Heart right ventricle (tissue), 16 donors: Measurements from ENCODE around the gene YIPF5. TPM values are rescaled to one million over a fixed set of nuclear protein-coding genes. Genes with fewer than 3 reads are reported as not detected.

Experiments
- ATAC-seq, 8 donors: fragments of 200-7000 bp; cut with Tn5 transposase; one replicate each; pipeline ENCODE4 v1.9.1; 2020; ENCODE audit warnings: mild to moderate bottlenecking in 8 of 8, moderate library complexity in 8 of 8, moderate number of reproducible peaks in 1 of 8
- DNase-seq, 2 donors: peaks; one replicate each; pipeline ENCODE4 v3.0.0-alpha.2; 2020
- H3K27ac ChIP-seq, 10 donors: fragments of 200-600 bp; sonication (generic) in 2 of 10; one replicate each; pipeline versions ENCODE4 v1.5.0 to v1.8.0; 2020 to 2022; ENCODE audit warnings: mild to moderate bottlenecking in 3 of 10
- H3K27me3 ChIP-seq, 7 donors: fragments of 200-600 bp; one replicate each; pipeline ENCODE4 v1.8.0; 2021 to 2022; ENCODE audit warnings: mild to moderate bottlenecking in 2 of 7
- H3K36me3 ChIP-seq, 9 donors: fragments of 200-600 bp; sonication (generic) in 1 of 9; one replicate each; pipeline versions ENCODE4 v1.5.0 to v1.8.0; 2020 to 2022; ENCODE audit warnings: mild to moderate bottlenecking in 2 of 9
- H3K4me1 ChIP-seq, 9 donors: fragments of 200-600 bp; sonication (generic) in 1 of 9; one replicate each; pipeline versions ENCODE4 v1.5.0 to v1.8.0; 2020 to 2022; ENCODE audit warnings: mild to moderate bottlenecking in 4 of 9
- H3K4me3 ChIP-seq, 10 donors: fragments of 200-600 bp; sonication (generic) in 2 of 10; one replicate each; pipeline versions ENCODE4 v1.5.0 to v1.8.0; 2020 to 2022; ENCODE audit warnings: mild to moderate bottlenecking in 7 of 10, moderate library complexity in 2 of 10
- H3K9me3 ChIP-seq, 11 donors: fragments of 200-600 bp in 10 of 11; sonication (generic) in 2 of 11; one replicate each; pipeline versions ENCODE4 v1.5.0 to v1.8.0; 2013 to 2022; ENCODE audit warnings: mild to moderate bottlenecking in 2 of 11, control low read depth in 1 of 11, moderate library complexity in 1 of 11
- WGBS, 2 donors: extraction: QIAGEN DNeasy Blood & Tissue Kit; methylation state at CpG; one replicate each; pipeline ENCODE4 v1.1.7; 2013; ENCODE audit warnings: inconsistent platforms in 1 of 2; 5-methylcytosine and 5-hydroxymethylcytosine counted together
- intact Hi-C, 10 donors: fragments of 100-400 bp; cut with DNase I; formaldehyde crosslinking; loops; one replicate each; pipeline versions ENCODE4 v1.11.1 to v1.14.2; 2022
- polyA plus RNA-seq, 2 donors: library from polyadenylated mRNA; stranded (reverse); fragments of 200-250 nt; gene quantifications; one replicate each; pipeline ENCODE4 v1.2.3, GENCODE V29; 2013
- total RNA-seq, 10 donors: library from RNA; stranded (reverse); fragmentation: NEBNext Ultra II Directional in 3 of 10; extraction: Animal tissue kit (Norgen Biotek cat#: 25700) in 3 of 10; gene quantifications; one replicate each; pipeline versions ENCODE4 v1.2.1 to v1.2.4, GENCODE V29; 2021 to 2023
- TF ChIP-seq, protein P1 (sequence below), 9 donors: fragments of 200-600 bp; sonication (generic) in 2 of 9; IDR thresholded peaks; one replicate each; pipeline versions ENCODE4 v1.5.0 to v1.8.0; 2021 to 2022; ENCODE audit warnings: antibody characterized with exemption in 9 of 9, mild to moderate bottlenecking in 5 of 9, moderate library complexity in 1 of 9
- donor health status: Arrhythmogenic right ventricular cardiomyopathy.
- donor health status: ischemic (EF 13 %, LVEDD 7.1; RV severe dilation, severe dysfunction).
- donor health status: healthy with polysubstance abuse.
- donor health status: DM: no; HTN: yes; CAD: no.
- donor health status: DM: no; HTN: no; CAD: no.
- donor health status: ischemic (EF 25% LVEDD 6.9; RV normal size, moderate dysfunction).
- donor health status: ischemic (EF 25% LVEDD 5.7; RV mildly dilated, moderate dysfunction).
- donor health status: healthy.
- donor health status: DM: yes; HTN: yes; CAD: no.
- donor health status: Ischemic cardiomyopathy.
- donor health status: ischemic (EF 35%, LVEDD 5.7; RV mildly dilated, moderate dysfunction).
- donor health status: nonischemic (EF 11% LVEDD 7.7; RV severe dilation, severe dysfunction).
- donor health status: DM: yes; HTN: yes; CAD: no.
- donor health status: PGD.
- donor health status: ischemic (EF 29% LVEDD 5.4; RV normal size, mild dysfunction).
- donor health status: nonischemic (EF 23%, LVEDD 6.1; RV moderate dilation, normal function).

The YIPF5 gene
- total and polyA plus RNA-seq, 12 donors = 3.9 to 34.9 (median 27.8) TPM

DNA sequence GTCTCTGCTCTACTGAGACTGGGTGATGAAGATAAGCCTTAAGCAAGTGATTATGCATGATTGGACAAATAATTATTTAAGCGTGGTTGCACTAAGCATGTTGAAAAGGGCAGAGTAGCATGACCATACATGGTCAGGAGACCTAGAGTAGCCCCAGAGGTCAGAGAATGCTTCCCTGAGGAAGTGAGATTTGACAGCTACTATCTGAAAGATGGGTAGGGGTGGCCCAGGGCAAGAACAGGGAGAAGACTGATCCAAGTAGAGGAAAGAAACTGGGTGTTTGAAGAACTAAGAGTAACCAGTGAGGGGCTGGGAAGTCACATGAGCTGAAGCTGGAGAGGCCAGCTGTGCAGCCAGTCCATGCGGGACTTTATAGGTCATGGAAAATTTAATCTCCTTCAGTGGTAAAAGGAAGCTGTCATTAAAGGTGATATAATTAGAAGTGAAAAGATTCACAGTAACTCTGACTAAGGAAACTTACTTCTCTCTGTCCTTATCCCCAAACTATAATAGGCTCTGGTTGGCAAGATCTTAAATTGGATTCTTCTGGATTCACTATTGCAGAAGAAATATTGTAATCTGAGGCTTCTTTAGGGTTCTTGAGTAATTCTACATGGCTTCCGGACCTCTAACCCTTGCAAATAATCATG is 35.2 kb downstream of the YIPF5 start:
- TF ChIP-seq, protein P1, sequence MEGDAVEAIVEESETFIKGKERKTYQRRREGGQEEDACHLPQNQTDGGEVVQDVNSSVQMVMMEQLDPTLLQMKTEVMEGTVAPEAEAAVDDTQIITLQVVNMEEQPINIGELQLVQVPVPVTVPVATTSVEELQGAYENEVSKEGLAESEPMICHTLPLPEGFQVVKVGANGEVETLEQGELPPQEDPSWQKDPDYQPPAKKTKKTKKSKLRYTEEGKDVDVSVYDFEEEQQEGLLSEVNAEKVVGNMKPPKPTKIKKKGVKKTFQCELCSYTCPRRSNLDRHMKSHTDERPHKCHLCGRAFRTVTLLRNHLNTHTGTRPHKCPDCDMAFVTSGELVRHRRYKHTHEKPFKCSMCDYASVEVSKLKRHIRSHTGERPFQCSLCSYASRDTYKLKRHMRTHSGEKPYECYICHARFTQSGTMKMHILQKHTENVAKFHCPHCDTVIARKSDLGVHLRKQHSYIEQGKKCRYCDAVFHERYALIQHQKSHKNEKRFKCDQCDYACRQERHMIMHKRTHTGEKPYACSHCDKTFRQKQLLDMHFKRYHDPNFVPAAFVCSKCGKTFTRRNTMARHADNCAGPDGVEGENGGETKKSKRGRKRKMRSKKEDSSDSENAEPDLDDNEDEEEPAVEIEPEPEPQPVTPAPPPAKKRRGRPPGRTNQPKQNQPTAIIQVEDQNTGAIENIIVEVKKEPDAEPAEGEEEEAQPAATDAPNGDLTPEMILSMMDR (IDR thresholded peaks at IDR 0.05) = no peak
- H3K27ac ChIP-seq = peak overlapping the region in 3 of 10 donors; percentile 32 to 49 (median 46)
- H3K4me1 ChIP-seq = peaks cover 0 to 13% (median 0%) of the 10 kb centered on the region in 9 donors
- peak in 2 of 8 donors; percentile 54 to 66 for ATAC-seq
- H3K27me3 ChIP-seq = no peaks in the 10 kb centered on the region
- H3K9me3 ChIP-seq = peaks cover 0 to 10% (median 0%) of the 10 kb centered on the region in 11 donors
- DNase-seq = no peak
- intact Hi-C loops = loop anchor here in 1 of 10 donors (10.0 kb wide), 1 partner anchor 110 kb away; no protein-coding TSS in a partner anchor
- WGBS, 2 donors = 56 to 72% methylated on average over 3 of the region's 3 CpGs
- no peaks in the 10 kb centered on the region for H3K36me3 ChIP-seq
- no peak overlapping the region for H3K4me3 ChIP-seq

DNA sequence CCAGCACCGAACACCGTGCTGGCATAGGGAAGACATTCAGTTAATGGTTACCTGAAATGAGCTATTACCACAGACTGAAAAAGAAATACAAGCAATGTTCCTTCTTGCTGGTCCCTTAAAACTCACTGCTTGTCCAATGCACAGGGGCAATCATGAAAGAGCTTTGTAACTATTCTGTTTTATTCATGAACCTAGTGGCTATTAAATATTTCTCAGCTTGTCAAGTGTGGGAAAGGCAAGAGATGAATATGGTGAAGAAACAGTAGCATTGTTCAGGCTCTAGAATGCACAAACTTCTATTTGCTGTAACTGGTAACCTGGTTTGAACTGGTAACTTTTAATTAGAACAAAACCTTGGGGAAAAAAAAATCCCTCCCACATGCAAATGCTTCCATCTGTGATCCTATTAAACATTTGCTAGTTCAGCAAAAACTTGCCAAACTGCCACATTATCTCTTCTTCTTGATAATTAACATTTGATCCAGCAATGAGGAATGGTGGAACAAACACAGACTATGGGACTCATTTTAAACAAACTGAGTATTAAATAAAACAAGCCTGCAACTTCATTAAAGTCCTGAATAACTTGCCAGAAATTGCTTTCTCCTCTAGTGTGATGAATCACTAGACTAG is 36.1 kb downstream of the YIPF5 start:
- intact Hi-C loops = loop anchor here in 1 of 10 donors (10.0 kb wide), 1 partner anchor 110 kb away; no protein-coding TSS in a partner anchor
- Histone ChIP-seq H3K4me1 (peaks cover 0 to 7% (median 0%) of the 10 kb centered on the region in 9 donors), H3K4me3 (no peak overlapping the region), H3K27ac (no peak overlapping the region), H3K27me3 (no peaks in the 10 kb centered on the region), H3K9me3 (peaks cover 0 to 10% (median 0%) of the 10 kb centered on the region in 11 donors), H3K36me3 (no peaks in the 10 kb centered on the region)
- WGBS, 2 donors = 97 to 99% methylated on average over 2 of the region's 2 CpGs
- TF ChIP-seq, protein P1 (IDR thresholded peaks at IDR 0.05) = no peak
- DNase-seq = no peak
- no peak for ATAC-seq

DNA sequence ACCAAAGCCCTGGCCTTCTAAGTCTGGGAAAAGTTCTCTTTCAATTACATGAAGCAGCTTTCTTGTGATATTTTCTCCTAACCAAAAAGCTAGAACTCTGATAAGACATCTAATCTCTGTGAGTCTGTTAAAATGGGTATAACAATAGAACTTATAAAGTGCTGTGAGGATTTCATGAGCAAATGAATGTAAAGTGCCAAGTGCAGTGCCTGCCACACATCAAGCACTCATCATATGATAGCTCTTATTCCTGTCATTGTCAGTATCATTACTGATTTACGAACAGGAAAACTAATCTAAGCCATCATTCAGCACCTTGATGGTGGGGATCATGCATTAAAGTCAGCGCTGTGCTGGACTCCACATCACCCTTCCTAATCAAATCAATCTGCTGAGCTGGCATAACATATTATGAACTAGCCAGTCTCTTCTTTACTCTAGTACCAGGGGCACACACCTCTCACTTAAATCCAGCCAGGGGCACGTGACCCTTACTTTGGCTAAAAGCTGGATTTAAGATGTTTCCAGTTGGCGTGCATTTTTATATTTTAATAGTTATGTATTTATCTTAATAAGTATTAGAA is 37.3 kb downstream of the YIPF5 start:
- ATAC-seq (peak in 2 of 8 donors; percentile 76 to 82), DNase-seq (no peak)
- Histone ChIP-seq H3K36me3 (no peaks in the 10 kb centered on the region), H3K27ac (no peak overlapping the region), H3K9me3 (peaks cover 0 to 10% (median 0%) of the 10 kb centered on the region in 11 donors), H3K4me1 (peaks cover 0 to 7% (median 0%) of the 10 kb centered on the region in 9 donors), H3K4me3 (no peak overlapping the region), H3K27me3 (no peaks in the 10 kb centered on the region)
- WGBS, 2 donors = 82 to 89% methylated on average over 4 of the region's 4 CpGs
- intact Hi-C loops = loop anchor here in 1 of 10 donors (10.0 kb wide), 1 partner anchor 108 kb away; no protein-coding TSS in a partner anchor
- TF ChIP-seq, protein P1 (IDR thresholded peaks at IDR 0.05) = no peak

DNA sequence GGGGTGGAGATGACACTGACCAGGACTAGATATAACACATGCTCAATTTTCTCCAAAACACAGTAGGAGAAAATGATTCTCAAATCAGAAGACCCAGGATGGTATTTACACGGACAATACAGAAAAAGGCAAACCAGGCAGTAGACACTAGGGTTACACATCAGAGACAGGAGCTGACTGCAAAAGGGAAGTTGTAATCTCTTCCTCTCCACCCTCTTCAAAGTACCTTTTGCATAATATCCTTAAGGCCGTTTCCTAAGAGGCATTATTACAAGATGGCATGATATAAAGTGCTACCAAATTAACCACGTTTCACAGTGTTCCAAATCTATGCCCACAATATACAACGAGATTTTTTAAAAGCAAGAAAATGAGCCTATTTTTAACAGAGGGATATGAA is 39.2 kb downstream of the YIPF5 start:
- intact Hi-C loops = loop anchor here in 1 of 10 donors (10.0 kb wide), 1 partner anchor 106 kb away; no protein-coding TSS in a partner anchor

More for the DNA sequence above, 39.2 kb downstream of the YIPF5 start:
- Histone ChIP-seq H3K4me1 (peaks cover 0 to 7% (median 0%) of the 10 kb centered on the region in 9 donors), H3K36me3 (no peaks in the 10 kb centered on the region), H3K9me3 (peaks cover 0 to 10% (median 0%) of the 10 kb centered on the region in 11 donors), H3K4me3 (no peak overlapping the region), H3K27ac (no peak overlapping the region), H3K27me3 (no peaks in the 10 kb centered on the region)
- TF ChIP-seq, protein P1 (IDR thresholded peaks at IDR 0.05) = no peak
- DNase-seq (no peak), ATAC-seq (no peak)
- 69 to 77% methylated on average over 4 of the region's 4 CpGs for WGBS, 2 donors
